Midbrain (tissue), 1 donor: ENCODE data around the gene TSPAN1.

Source experiments
- DNase-seq: peaks from one replicate; lab custom pipeline; 2025; lab: John Stamatoyannopoulos, UW

The TSPAN1 gene, protein sequence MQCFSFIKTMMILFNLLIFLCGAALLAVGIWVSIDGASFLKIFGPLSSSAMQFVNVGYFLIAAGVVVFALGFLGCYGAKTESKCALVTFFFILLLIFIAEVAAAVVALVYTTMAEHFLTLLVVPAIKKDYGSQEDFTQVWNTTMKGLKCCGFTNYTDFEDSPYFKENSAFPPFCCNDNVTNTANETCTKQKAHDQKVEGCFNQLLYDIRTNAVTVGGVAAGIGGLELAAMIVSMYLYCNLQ

DNA sequence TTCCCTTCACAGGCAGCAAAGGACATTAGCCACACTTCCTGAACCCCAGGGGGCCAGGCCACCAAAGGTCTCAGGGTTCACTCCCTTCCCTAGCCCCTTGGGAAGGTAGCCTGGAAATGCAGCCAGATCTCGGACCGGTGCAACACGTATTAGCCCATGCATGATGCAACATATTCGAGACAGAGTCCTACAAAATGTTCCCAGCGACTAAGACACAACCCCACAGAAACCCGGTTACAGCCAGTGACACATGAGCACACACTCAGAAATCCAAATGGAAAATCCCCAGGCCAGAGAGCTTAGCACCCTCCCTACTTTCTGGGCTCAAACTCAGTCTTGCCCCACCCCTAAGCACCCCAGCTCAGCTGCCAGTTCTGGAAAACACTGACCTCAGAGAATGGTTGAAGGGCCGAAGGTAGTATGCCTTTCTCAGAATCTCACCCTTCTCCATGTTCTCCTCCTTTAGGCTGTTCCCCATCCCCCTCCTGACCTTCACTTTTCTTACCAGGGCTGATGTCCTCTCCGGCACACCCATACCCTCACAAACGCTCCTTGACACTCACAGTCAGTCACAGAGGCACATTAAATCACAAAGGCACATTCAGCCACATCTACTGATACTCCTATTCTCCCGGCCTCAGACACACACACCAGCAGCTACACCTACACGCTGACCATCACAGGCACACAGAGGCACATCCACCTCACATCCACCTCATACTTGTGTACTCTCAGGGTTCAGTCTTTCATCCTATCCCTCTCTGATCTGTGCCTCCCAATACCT, at the start of gene TSPAN1:
TSS of gene TSPAN1 (plus strand) at position 640 of the 784 bp plus-strand sequence. CDS start 6,021 bp downstream, outside the sequence.
- peak; percentile 11 for DNase-seq

- DNase-seq: no peak
Observed at GRCh38 chr1:46128344-46128743, 46.5 kb upstream of the TSPAN1 start.

- no peak for DNase-seq
Observed at GRCh38 chr1:46130121-46130520, 44.8 kb upstream of the TSPAN1 start.

DNA sequence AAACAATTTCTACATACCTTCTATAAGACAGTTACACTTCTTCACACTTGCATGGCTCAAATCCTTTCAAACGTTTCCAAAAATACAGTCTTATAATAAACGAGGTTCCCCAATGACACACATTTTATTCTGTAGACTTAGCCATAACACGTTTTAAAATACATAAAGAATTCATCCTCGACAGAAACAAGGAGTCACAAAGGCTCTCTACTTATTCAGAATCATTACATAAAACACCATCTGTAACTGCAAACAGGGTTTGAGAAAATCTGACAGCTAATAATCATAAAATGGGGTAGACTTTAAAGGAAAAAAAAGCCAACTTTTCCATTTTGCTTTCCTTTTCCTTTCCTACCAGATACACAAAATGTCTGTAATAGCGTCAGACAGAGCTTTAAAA, 44.3 kb upstream of the TSPAN1 start:
- DNase-seq: no peak

DNA sequence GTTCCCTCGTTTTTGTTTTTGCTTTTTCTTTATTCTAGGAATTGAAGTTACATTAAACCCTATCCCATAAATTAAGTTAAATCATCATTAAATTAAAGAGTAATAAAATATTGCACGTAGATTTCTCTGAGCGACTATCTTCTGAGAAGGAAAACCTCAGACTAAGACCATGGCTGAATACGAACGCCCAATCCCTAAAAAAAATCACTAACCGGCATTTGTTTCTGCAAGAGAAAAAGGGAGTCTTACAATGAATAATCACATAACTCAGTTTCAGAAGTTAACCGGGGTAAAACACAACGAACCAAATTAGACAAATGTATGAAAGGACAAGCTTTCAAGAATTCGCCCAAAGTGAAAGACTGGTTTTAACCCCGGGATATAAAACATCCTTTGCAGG, 43.8 kb upstream of the TSPAN1 start:
- no peak for DNase-seq

GRCh38 chr1:46131712-46132528, 43.0 kb upstream of the TSPAN1 start:
- peak; percentile 32 for DNase-seq

GRCh38 chr1:46132529-46133180, 42.2 kb upstream of the TSPAN1 start, which contains the start of gene PIK3R3:
TSS of gene PIK3R3 (minus strand) at chr1:46132629. CDS start at chr1:46131952, 677 bp downstream.
- peak; percentile 98 for DNase-seq

- DNase-seq: no peak
Observed at GRCh38 chr1:46133181-46133658, 41.7 kb upstream of the TSPAN1 start.

GRCh38 chr1:46133781-46134350, 41.0 kb upstream of the TSPAN1 start:
- DNase-seq: no peak

DNA sequence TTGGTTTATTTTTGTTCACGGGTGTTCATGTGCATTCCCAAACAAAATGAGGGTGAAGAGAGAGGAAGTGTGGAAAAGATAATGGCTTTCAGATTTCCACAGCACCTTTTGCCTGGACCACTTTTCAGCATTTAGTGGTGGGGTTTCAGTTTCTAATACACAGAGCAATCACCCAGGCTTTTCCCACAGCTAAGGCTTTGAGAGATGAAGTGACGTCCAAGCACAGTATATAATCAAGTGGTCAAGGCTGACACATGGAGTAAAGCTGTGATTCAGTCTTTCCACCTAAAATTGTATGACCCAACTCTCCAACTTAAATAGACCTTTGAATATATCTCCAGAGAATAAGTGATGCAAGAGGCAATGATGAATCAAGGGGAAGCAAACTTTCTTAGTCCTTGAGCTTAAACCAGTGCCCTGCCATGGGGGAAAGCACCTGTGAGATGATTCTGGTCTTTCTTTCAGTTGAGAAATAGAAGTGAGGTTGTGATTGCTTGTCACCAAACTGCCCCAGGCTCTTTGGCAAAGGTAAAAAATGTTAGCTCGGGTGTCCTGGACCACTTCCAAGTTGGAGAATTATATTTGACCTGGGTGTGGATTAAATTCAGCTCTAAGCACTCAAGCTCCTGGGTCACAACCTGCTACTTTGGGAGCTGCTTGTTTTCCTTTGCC, 40.1 kb upstream of the TSPAN1 start:
- DNase-seq: no peak

DNA sequence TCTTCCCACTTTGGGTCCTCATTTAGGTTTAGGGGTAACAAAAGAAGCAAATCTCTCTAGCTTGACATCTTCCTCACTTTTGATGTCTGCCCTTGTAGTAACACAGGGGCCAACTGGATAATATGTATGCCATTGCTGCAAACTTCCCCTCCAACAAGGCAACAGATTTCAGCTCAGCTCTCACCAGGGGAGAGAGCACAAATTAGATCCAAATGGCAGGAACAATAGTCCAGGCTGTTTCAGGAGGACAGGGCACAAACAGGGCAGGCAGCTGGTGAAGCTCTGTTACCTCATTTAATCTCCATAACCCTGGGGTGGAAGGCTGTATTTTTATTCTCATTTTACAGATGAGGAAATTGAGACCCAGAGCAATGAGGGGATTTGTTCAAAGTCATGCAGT, 38.2 kb upstream of the TSPAN1 start:
- DNase-seq: no peak

GRCh38 chr1:46137916-46138315, 37.0 kb upstream of the TSPAN1 start:
- no peak for DNase-seq

GRCh38 chr1:46148318-46148717, 26.6 kb upstream of the TSPAN1 start:
- DNase-seq: no peak

DNA sequence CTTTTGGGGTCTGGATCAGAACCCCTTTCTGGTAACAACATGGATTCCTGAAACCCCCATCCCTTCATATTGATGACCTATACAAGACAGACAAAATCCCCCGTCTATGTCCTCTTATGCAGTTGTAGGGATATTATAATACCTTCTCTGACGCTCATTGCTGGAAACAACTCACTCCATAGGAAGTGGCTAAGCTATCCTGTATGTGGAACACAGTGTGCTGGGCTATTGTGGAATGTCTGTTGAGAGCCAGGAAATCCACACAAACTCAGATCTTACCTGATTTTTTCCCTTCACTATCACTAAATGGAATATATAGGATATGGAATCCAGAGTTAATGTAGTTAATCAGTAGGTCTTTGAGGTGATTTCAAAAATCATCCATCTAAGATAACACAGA, 24.8 kb upstream of the TSPAN1 start:
- DNase-seq: no peak

- DNase-seq: no peak
Observed at GRCh38 chr1:46152016-46152415, 22.9 kb upstream of the TSPAN1 start.

GRCh38 chr1:46153228-46153627, 21.7 kb upstream of the TSPAN1 start:
- no peak for DNase-seq

- no peak for DNase-seq
Observed at GRCh38 chr1:46153732-46154131, 21.2 kb upstream of the TSPAN1 start.

GRCh38 chr1:46157916-46158311, 17.0 kb upstream of the TSPAN1 start:
- no peak for DNase-seq

- no peak for DNase-seq
Observed at GRCh38 chr1:46158312-46159281, 16.3 kb upstream of the TSPAN1 start.

DNA sequence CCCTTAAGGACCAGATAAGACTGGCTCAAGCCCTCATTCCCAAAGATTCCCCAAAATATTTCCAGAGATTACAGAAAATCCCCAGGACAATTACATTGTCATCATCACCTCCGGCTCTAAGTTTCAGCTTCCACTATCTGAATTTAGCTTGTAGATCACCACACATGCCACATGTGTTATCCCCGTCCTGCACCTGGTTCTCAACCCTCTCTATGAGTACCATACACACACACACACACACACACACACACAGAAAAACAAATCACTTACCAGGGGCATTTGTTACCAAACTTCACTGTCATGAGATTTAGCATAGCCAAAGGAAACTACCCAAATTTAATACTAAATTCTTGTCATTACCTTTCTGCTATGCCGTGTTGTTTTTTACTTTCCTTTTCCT, 15.4 kb upstream of the TSPAN1 start:
- DNase-seq: no peak
